OCI-LY3 (cell line): ENCODE data around the gene KRTAP9-2.
A peak's percentile ranks its signal among the peaks of the same experiment; 100 is the strongest.
"Not testable (repeated sequence)": the region's sequence is repeated elsewhere in the genome, so short reads cannot be mapped to it uniquely, and the experiment has no call there.

Experiments
- H2AFZ ChIP-seq: fragments of 200-600, 300-600 bp; shearing (Covaris generic); 2 replicates; pipeline ENCODE4 v1.6.0; 2014; ENCODE audit warnings: antibody characterized with exemption, low read depth, low read length
- H3K27ac ChIP-seq: fragments of 200-600, 300-600 bp; sonication (generic); 2 replicates; pipeline ENCODE4 v1.5.1; 2014; ENCODE audit warnings: mild to moderate bottlenecking, low read length, moderate library complexity, mixed read lengths
- H3K27me3 ChIP-seq: fragments of 200-600, 300-600 bp; sonication (generic); 2 replicates; pipeline ENCODE4 v1.6.1; 2014; ENCODE audit warnings: low read depth, low read length, mixed read lengths
- H3K36me3 ChIP-seq: fragments of 200-600, 300-600 bp; sonication (generic); replicated peaks from 2 replicates; pipeline ENCODE3; 2014; ENCODE audit warnings: low read depth, low read length, mixed read lengths
- H3K4me1 ChIP-seq: fragments of 300-600, 200-600 bp; sonication (generic); 2 replicates; pipeline ENCODE4 v1.6.1; 2014; ENCODE audit warnings: low read length, mixed read lengths
- H3K4me2 ChIP-seq: fragments of 200-600, 300-600 bp; sonication (generic); 2 replicates; pipeline ENCODE4 v1.6.1; 2014; ENCODE audit warnings: low read length, mixed read lengths
- H3K4me3 ChIP-seq: fragments of 300-600, 200-600 bp; sonication (generic); 2 replicates; pipeline ENCODE4 v1.5.1; 2014; ENCODE audit warnings: antibody characterized with exemption, mild to moderate bottlenecking, low read length, moderate library complexity
- H3K79me2 ChIP-seq: fragments of 300-600, 200-600 bp; shearing (Covaris generic); 2 replicates; pipeline ENCODE4 v1.6.1; 2014; ENCODE audit warnings: mild to moderate bottlenecking, low read length, mixed read lengths
- H3K9ac ChIP-seq: fragments of 300-600, 200-600 bp; shearing (Covaris generic); 2 replicates; pipeline ENCODE4 v1.6.0; 2014; ENCODE audit warnings: mild to moderate bottlenecking, low read length, moderate library complexity
- H3K9me3 ChIP-seq: fragments of 200-600, 300-600 bp; shearing (Covaris generic); 2 replicates; pipeline ENCODE4 v1.6.1; 2014; ENCODE audit warnings: low read length, mixed read lengths; ENCODE audit not compliant: insufficient read depth
- H4K20me1 ChIP-seq: fragments of 200-600, 300-600 bp; sonication (generic); 2 replicates; pipeline ENCODE4 v1.6.1; 2016; ENCODE audit warnings: low read length, mixed read lengths; ENCODE audit not compliant: insufficient read depth
- EZH2phosphoT487 ChIP-seq: fragments of 200-600 bp; shearing (Covaris generic); IDR thresholded peaks from 2 replicates; pipeline ENCODE4 v1.6.1; 2018; ENCODE audit warnings: antibody characterized with exemption, mixed run types, low read depth
- TF ChIP-seq, protein P1 (sequence below): fragments of 200-600, 300-600 bp; sonication (generic); IDR thresholded peaks from 2 replicates; pipeline ENCODE4 v1.5.1; 2014; ENCODE audit warnings: antibody characterized with exemption, low read length, low read depth

The KRTAP9-2 gene, protein sequence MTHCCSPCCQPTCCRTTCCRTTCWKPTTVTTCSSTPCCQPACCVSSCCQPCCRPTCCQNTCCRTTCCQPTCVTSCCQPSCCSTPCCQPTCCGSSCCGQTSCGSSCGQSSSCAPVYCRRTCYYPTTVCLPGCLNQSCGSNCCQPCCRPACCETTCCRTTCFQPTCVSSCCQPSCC

DNA sequence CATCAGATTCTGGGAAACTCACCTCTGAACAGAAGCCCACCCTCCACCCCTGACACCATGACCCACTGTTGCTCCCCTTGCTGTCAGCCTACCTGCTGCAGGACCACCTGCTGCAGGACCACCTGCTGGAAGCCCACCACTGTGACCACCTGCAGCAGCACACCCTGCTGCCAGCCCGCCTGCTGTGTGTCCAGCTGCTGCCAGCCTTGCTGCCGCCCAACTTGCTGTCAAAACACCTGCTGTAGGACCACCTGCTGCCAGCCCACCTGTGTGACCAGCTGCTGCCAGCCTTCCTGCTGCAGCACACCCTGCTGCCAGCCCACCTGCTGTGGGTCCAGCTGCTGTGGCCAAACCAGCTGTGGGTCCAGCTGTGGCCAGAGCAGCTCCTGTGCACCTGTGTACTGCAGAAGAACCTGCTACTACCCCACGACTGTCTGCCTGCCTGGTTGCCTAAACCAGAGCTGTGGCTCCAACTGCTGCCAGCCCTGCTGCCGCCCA lies at the start of gene KRTAP9-2:
Gene KRTAP9-2 (plus strand): TSS at position 51 of the 498 bp plus-strand sequence. CDS start 7 bp downstream, at position 58.
- not testable (repeated sequence) for H4K20me1 ChIP-seq, H3K9me3 ChIP-seq, H2AFZ ChIP-seq, H3K27ac ChIP-seq, H3K4me3 ChIP-seq, H3K4me2 ChIP-seq, H3K36me3 ChIP-seq, H3K4me1 ChIP-seq, H3K79me2 ChIP-seq, H3K9ac ChIP-seq
- peaks cover 26% of the 10 kb centered on the region for H3K27me3 ChIP-seq

DNA sequence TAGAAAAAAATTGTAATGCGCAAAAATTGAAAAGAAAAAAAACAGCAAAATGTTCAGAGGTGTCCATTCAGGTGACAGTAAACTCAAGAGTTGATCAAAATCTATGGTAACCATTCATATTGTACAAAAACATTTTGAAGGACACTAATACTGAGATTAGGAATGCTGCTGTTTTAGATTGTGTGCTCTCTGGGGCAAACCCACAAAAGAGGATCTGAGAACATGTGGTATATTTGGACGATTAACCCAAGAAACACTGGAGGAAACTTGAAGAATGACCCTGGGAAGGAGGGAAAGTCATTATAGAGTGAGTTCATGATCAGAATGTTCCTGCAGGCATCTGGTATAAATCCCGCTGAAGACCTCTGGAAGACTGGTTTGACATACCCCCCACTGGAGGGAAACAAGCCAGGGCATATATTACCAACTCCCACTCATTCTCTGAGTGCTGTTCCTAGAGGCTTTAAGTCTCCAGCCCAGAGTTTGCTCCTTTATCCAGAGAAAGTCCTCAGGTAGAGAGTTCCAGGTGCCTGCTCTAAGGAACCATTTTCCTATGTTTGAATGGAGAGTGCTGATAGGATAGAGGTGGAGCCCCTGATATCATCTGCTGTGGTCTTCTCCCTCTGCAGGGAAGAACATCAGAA lies 49.6 kb upstream of the KRTAP9-2 start:
- no peaks in the 10 kb centered on the region for H4K20me1 ChIP-seq
- peaks cover 22% of the 10 kb centered on the region for H3K4me1 ChIP-seq
- peaks cover 53% of the 10 kb centered on the region for H3K27me3 ChIP-seq
- TF ChIP-seq, protein P1, sequence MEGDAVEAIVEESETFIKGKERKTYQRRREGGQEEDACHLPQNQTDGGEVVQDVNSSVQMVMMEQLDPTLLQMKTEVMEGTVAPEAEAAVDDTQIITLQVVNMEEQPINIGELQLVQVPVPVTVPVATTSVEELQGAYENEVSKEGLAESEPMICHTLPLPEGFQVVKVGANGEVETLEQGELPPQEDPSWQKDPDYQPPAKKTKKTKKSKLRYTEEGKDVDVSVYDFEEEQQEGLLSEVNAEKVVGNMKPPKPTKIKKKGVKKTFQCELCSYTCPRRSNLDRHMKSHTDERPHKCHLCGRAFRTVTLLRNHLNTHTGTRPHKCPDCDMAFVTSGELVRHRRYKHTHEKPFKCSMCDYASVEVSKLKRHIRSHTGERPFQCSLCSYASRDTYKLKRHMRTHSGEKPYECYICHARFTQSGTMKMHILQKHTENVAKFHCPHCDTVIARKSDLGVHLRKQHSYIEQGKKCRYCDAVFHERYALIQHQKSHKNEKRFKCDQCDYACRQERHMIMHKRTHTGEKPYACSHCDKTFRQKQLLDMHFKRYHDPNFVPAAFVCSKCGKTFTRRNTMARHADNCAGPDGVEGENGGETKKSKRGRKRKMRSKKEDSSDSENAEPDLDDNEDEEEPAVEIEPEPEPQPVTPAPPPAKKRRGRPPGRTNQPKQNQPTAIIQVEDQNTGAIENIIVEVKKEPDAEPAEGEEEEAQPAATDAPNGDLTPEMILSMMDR: no peak
- no peak for TF ChIP-seq EZH2phosphoT487
- H3K9me3 ChIP-seq: no peaks in the 10 kb centered on the region
- no peaks in the 10 kb centered on the region for H3K36me3 ChIP-seq
- 0 out of 2 replicates have a peak overlapping the region, but pooled peaks have one; percentile 30 for H3K4me2 ChIP-seq
- no peak overlapping the region for H3K9ac ChIP-seq
- H3K79me2 ChIP-seq: no peaks in the 10 kb centered on the region
- H2AFZ ChIP-seq: no peak overlapping the region
- H3K4me3 ChIP-seq: no peak overlapping the region
- no peak overlapping the region for H3K27ac ChIP-seq

DNA sequence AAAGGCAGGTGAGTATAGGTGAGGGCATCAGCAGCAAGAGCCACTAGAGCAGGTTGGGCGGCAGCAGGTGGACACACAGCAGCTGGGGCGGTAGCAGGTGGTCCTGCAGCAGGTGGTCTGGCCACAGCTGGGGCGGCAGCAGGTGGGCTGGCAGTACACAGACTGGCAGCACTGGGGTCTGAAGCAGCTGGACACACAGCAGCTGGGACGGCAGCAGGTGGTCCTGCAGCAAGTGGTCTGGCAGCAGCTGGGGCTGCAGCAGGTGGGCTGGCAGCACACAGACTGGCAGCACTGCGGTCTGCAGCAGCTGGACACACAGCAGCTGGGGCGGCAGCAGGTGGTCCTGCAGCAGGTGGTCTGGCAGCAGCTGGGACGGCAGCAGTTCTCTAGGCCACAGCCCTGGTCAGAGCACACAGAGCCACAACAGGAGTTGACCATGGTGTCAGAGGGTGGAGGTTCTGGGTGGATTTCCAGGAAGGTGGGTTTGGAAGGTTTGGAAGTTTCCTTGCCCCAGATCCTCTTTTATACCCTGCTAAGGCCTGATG lies 48.6 kb upstream of the KRTAP9-2 start, which contains the start of gene KRTAP4-2:
Gene KRTAP4-2 (minus strand): TSS at position 495 of the 545 bp plus-strand sequence. CDS start 57 bp downstream, at position 438.
- Histone ChIP-seq H3K4me2 (no peak within 1 kb of the TSS), H4K20me1 (no peaks in the 10 kb centered on the region), H2AFZ (no peak within 1 kb of the TSS), H3K27ac (no peak within 1 kb of the TSS), H3K4me3 (no peak within 1 kb of the TSS), H3K36me3 (no peaks in the 10 kb centered on the region), H3K79me2 (no peaks in the 10 kb centered on the region), H3K4me1 (peaks cover 22% of the 10 kb centered on the region), H3K9ac (no peak within 1 kb of the TSS), H3K9me3 (no peaks in the 10 kb centered on the region), H3K27me3 (peaks cover 50% of the 10 kb centered on the region)
- TF ChIP-seq, protein P1: no peak
- TF ChIP-seq EZH2phosphoT487: no peak

DNA sequence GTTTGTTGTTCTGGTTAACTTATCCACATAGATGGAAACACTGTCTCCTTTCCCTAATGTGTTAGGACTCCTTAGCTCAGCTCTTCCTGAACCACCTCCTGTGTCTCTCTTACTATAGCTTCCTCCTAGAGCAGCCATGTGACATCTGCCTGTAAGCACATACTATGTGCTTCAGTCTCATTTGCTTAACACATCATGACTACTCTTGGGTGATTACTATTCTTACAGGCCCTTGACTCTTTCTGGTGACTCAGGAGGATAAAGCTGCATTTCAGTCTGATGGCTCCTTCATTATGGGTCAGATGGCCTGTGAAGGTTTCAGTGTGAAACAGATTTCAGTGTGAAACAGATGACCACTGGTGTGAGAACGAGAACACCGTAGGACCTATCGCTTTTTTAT lies 48.1 kb upstream of the KRTAP9-2 start:
- Histone ChIP-seq H3K27ac (no peak overlapping the region), H3K4me2 (no peak overlapping the region), H3K27me3 (peaks cover 46% of the 10 kb centered on the region), H3K36me3 (no peaks in the 10 kb centered on the region), H3K4me1 (peaks cover 22% of the 10 kb centered on the region), H3K79me2 (no peaks in the 10 kb centered on the region), H3K9ac (no peak overlapping the region), H3K9me3 (no peaks in the 10 kb centered on the region), H2AFZ (no peak overlapping the region), H3K4me3 (no peak overlapping the region), H4K20me1 (no peaks in the 10 kb centered on the region)
- no peak for TF ChIP-seq EZH2phosphoT487
- TF ChIP-seq, protein P1: no peak
